GM23338 (cell line): ENCODE results near the gene OSTC. TPM values are rescaled to one million over a fixed set of nuclear protein-coding genes. Genes with fewer than 3 reads are reported as not detected.

Experiments used
- polyA plus RNA-seq: library from polyadenylated mRNA; unstranded; fragments of >200 nt; fragmentation: Nextera tagmentation; extraction: Ambion mirVana; gene quantifications from 2 replicates; pipeline ENCODE4 v1.2.1, GENCODE V29; 2016
- small RNA-seq: library from RNA; depleted of rRNA; stranded (forward); fragments of <200 nt; gene quantifications from one replicate; pipeline ENCODE3, GENCODE V24; 2014; ENCODE audit warnings: low replicate concordance
- total RNA-seq: library from RNA; depleted of rRNA; stranded (reverse); fragments of >200 nt; shearing (Covaris generic); gene quantifications from 2 replicates; pipeline ENCODE4 v1.2.3, GENCODE V29; 2014; rRNA removed
- TF ChIP-seq, protein P1 (sequence below): fragments of 250-450 bp; sonication (Bioruptor Pico); IDR thresholded peaks from 2 replicates; pipeline ENCODE4 v1.5.0; 2020; ENCODE audit warnings: mild to moderate bottlenecking, moderate library complexity

Gene OSTC
- total and polyA plus RNA-seq, 2 experiments from 2014 or later: 142 to 311 TPM

GRCh38 chr4:108717386-108717785 lies 67.0 kb downstream of the OSTC start (continued):
- TF ChIP-seq, protein P1, sequence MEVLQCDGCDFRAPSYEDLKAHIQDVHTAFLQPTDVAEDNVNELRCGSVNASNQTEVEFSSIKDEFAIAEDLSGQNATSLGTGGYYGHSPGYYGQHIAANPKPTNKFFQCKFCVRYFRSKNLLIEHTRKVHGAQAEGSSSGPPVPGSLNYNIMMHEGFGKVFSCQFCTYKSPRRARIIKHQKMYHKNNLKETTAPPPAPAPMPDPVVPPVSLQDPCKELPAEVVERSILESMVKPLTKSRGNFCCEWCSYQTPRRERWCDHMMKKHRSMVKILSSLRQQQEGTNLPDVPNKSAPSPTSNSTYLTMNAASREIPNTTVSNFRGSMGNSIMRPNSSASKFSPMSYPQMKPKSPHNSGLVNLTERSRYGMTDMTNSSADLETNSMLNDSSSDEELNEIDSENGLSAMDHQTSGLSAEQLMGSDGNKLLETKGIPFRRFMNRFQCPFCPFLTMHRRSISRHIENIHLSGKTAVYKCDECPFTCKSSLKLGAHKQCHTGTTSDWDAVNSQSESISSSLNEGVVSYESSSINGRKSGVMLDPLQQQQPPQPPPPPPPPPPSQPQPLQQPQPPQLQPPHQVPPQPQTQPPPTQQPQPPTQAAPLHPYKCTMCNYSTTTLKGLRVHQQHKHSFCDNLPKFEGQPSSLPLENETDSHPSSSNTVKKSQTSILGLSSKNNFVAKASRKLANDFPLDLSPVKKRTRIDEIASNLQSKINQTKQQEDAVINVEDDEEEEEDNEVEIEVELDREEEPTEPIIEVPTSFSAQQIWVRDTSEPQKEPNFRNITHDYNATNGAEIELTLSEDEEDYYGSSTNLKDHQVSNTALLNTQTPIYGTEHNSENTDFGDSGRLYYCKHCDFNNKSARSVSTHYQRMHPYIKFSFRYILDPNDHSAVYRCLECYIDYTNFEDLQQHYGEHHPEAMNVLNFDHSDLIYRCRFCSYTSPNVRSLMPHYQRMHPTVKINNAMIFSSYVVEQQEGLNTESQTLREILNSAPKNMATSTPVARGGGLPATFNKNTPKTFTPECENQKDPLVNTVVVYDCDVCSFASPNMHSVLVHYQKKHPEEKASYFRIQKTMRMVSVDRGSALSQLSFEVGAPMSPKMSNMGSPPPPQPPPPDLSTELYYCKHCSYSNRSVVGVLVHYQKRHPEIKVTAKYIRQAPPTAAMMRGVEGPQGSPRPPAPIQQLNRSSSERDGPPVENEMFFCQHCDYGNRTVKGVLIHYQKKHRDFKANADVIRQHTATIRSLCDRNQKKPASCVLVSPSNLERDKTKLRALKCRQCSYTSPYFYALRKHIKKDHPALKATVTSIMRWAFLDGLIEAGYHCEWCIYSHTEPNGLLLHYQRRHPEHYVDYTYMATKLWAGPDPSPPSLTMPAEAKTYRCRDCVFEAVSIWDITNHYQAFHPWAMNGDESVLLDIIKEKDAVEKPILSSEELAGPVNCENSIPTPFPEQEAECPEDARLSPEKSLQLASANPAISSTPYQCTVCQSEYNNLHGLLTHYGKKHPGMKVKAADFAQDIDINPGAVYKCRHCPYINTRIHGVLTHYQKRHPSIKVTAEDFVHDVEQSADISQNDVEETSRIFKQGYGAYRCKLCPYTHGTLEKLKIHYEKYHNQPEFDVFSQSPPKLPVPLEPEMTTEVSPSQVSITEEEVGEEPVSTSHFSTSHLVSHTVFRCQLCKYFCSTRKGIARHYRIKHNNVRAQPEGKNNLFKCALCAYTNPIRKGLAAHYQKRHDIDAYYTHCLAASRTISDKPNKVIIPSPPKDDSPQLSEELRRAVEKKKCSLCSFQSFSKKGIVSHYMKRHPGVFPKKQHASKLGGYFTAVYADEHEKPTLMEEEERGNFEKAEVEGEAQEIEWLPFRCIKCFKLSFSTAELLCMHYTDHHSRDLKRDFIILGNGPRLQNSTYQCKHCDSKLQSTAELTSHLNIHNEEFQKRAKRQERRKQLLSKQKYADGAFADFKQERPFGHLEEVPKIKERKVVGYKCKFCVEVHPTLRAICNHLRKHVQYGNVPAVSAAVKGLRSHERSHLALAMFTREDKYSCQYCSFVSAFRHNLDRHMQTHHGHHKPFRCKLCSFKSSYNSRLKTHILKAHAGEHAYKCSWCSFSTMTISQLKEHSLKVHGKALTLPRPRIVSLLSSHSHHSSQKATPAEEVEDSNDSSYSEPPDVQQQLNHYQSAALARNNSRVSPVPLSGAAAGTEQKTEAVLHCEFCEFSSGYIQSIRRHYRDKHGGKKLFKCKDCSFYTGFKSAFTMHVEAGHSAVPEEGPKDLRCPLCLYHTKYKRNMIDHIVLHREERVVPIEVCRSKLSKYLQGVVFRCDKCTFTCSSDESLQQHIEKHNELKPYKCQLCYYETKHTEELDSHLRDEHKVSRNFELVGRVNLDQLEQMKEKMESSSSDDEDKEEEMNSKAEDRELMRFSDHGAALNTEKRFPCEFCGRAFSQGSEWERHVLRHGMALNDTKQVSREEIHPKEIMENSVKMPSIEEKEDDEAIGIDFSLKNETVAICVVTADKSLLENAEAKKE: no peak

Small RNA genes lying within 50 kb of the gene (small RNA-seq; reads per million reads assigned to genes)
- not detected for gene RNU6-431P

Other genes with a start within 250 kb of the OSTC start
- gene RPL34, start 30.0 kb upstream of the OSTC start, total RNA-seq: 785 and 927 TPM in 2 replicates
- gene RPL34, start 30.0 kb upstream of the OSTC start, polyA plus RNA-seq: 2,566 and 2,904 TPM in 2 replicates
- 1.3 and 1.5 TPM in 2 replicates for gene ETNPPL, start 112.5 kb downstream of the OSTC start, total RNA-seq
- gene ETNPPL, start 112.5 kb downstream of the OSTC start, polyA plus RNA-seq: 1.2 and 1.4 TPM in 2 replicates